Cardiac muscle cell (in vitro differentiated cells and primary cell): ENCODE data around the gene OVOL2. TPM values are rescaled to one million over a fixed set of nuclear protein-coding genes. Genes with fewer than 3 reads are reported as not detected.
A peak's percentile ranks its signal among the peaks of the same experiment; 100 is the strongest.

Experiments
- DNase-seq, 2 donors: peaks; one replicate each; pipeline versions ENCODE4 v3.0.0 to v3.0.0-alpha.2; 2010 to 2017; ENCODE audit warnings: low read depth in 1 of 2, low spot score in 1 of 2
- H3K27ac ChIP-seq: fragments of 200-600 bp; sonication (generic); 2 replicates; pipeline ENCODE4 v1.5.1; 2016
- H3K27me3 ChIP-seq: fragments of 200-600 bp; sonication (generic); 2 replicates; pipeline ENCODE4 v1.6.0; 2016; ENCODE audit warnings: control low read depth
- H3K36me3 ChIP-seq: fragments of 200-600 bp; sonication (generic); 2 replicates; pipeline ENCODE4 v1.5.1; 2016; ENCODE audit warnings: control low read depth
- H3K4me1 ChIP-seq: fragments of 200-600 bp; sonication (generic); 2 replicates; pipeline ENCODE4 v1.8.1; 2017; ENCODE audit warnings: low read depth, mild to moderate bottlenecking, mixed run types
- H3K4me3 ChIP-seq: fragments of 200-600 bp; sonication (generic); 2 replicates; pipeline ENCODE4 v1.5.1; 2016; ENCODE audit warnings: mild to moderate bottlenecking
- H3K9me3 ChIP-seq: fragments of 200-600 bp; sonication (generic); 2 replicates; pipeline ENCODE4 v1.5.1; 2017; ENCODE audit warnings: low read depth, mild to moderate bottlenecking, control low read depth
- polyA plus RNA-seq: library from polyadenylated mRNA; unstranded; fragments of >200 nt; fragmentation: Nextera tagmentation; extraction: Ambion mirVana; gene quantifications from 2 replicates; pipeline ENCODE4 v1.2.1, GENCODE V29; 2016
- total RNA-seq: library from RNA; depleted of rRNA; stranded (reverse); fragments of >200 nt; gene quantifications from 2 replicates; pipeline ENCODE4 v1.2.3, GENCODE V29; 2016
- TF ChIP-seq, protein P1 (sequence below): IDR thresholded peaks from 2 replicates; pipeline ENCODE4 v1.5.1; 2012; ENCODE audit warnings: low read depth, mild to moderate bottlenecking, low read length

The OVOL2 gene
- total and polyA plus RNA-seq, 2 experiments from 2014 or later = 0.24 TPM; not detected in 1

DNA sequence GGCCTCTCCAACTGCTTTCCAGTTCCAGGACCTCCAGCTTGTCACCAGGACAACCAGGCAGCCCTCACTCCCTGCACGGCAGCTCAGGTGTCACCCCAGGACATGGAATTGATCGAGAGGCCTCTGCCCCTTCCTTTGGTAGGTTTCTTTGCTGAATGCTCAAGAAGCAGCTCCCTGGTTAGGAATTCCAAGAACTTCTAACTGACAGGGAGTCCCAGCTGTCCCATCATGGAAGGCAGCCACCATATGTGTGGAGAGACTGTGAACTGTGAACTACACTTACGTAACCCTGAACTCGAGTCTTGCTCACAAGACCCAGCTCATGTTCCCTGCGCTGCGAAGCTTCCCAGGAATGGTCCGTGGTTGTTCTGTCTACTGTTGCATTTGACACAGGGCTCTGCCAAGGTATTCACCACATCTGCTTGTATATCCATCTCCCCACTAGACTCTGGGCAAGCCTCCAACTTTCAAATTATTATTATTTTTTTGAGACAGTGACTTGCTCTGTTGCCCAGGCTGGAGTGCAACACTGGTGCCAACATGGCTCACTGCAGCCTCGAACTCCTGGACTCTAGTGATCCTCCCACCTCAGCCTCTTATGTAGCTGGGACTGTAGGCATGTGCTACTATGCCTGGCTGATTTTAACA is 53.2 kb downstream of the OVOL2 start:
- DNase-seq = peak in 1 of 2 donors; percentile 56
- Histone ChIP-seq H3K4me1 (peaks cover 24% of the 10 kb centered on the region), H3K36me3 (no peaks in the 10 kb centered on the region), H3K9me3 (no peaks in the 10 kb centered on the region), H3K4me3 (no peak overlapping the region), H3K27ac (no peak overlapping the region), H3K27me3 (no peaks in the 10 kb centered on the region)
- TF ChIP-seq, protein P1, sequence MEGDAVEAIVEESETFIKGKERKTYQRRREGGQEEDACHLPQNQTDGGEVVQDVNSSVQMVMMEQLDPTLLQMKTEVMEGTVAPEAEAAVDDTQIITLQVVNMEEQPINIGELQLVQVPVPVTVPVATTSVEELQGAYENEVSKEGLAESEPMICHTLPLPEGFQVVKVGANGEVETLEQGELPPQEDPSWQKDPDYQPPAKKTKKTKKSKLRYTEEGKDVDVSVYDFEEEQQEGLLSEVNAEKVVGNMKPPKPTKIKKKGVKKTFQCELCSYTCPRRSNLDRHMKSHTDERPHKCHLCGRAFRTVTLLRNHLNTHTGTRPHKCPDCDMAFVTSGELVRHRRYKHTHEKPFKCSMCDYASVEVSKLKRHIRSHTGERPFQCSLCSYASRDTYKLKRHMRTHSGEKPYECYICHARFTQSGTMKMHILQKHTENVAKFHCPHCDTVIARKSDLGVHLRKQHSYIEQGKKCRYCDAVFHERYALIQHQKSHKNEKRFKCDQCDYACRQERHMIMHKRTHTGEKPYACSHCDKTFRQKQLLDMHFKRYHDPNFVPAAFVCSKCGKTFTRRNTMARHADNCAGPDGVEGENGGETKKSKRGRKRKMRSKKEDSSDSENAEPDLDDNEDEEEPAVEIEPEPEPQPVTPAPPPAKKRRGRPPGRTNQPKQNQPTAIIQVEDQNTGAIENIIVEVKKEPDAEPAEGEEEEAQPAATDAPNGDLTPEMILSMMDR = no peak

DNA sequence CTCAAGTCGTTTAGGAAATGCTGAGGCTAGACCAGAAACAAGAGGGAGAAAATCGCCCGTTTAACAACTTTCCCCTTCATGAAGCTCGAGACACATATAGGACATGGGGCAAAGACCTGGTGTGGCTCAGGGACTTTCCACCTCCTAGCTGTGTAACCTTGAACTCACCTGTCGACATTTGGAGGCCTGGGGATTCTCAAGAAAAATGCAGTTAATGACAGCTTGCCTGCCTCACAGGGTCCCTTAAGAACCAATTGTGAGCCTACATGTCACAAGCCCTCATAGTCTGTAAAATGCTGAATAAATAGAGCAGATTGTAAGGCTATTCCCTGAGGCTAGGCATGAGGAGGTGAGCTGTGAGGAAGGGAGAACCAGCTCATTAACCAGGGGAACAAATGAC is 53.8 kb downstream of the OVOL2 start:
- H3K4me1 ChIP-seq = peaks cover 24% of the 10 kb centered on the region
- no peaks in the 10 kb centered on the region for H3K27me3 ChIP-seq
- peak overlapping the region; percentile 6 for H3K27ac ChIP-seq
- no peaks in the 10 kb centered on the region for H3K36me3 ChIP-seq
- peak in 1 of 2 donors; percentile 37 for DNase-seq
- H3K4me3 ChIP-seq = no peak overlapping the region
- TF ChIP-seq, protein P1 = no peak
- no peaks in the 10 kb centered on the region for H3K9me3 ChIP-seq

DNA sequence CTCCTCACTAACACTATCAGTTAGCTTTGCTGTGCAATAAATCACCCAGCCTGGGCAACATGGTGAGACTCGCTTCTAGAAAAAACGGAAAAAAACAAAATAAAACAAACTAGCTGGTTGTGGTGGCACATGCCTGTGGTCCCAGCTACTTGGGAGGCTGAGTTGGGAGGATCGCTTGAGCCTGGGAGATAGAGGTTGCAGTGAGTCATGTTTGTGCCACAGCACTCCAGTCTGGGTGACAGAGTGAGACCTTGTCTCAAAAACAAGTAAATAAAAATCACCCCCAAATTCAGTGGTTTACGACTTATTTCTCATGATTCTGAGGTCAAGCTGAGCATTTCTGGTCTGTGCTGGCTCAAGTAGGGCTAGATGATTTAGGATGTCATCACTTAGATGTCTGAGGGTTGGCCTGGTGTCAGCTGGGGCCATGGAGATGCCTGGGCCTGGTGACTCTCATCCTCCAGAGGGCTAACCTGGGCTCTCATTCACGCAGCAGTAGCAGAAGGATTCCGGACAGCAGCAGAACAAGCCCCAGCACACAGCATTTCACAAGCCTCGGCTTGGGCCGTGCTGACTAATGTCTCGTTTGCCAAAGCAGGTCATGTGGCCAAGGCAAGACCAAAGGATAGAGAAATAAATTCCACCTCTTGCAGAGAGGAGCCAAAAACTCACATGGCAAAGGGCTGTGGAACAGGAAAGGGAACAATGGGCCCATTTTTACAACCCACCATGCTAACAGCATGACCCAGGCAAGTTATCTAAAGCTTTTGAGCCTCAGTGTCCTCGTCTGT is 56.4 kb downstream of the OVOL2 start:
- H3K27ac ChIP-seq = no peak overlapping the region
- H3K4me1 ChIP-seq = peaks cover 20% of the 10 kb centered on the region
- H3K9me3 ChIP-seq = no peaks in the 10 kb centered on the region
- TF ChIP-seq, protein P1 = peak; percentile 7
- no peaks in the 10 kb centered on the region for H3K36me3 ChIP-seq
- DNase-seq = peak in 1 of 2 donors; percentile 95
- no peak overlapping the region for H3K4me3 ChIP-seq
- H3K27me3 ChIP-seq = no peaks in the 10 kb centered on the region

DNA sequence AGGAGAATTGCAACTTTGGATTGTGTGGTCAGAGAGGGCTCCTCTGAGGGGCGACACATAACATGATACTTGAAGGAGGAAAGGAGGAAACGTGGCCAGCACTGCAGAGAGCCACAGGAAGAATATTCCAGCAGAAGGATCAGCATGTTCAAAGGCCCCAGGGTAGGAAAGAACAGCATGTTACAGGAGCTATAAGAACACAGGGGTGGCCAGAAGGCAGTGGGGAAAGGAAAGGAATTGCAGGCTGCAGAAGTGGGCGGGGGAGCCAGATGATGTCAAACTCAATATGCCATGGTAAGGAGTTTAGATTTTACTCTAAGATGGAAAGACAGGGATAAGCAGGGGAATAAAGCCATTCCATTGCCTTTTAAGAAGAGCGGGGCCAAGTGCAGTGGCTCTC is 58.1 kb downstream of the OVOL2 start:
- H3K4me1 ChIP-seq = peaks cover 9% of the 10 kb centered on the region
- H3K4me3 ChIP-seq = no peak overlapping the region
- no peaks in the 10 kb centered on the region for H3K27me3 ChIP-seq
- no peak for DNase-seq
- no peak overlapping the region for H3K27ac ChIP-seq
- TF ChIP-seq, protein P1 = no peak
- H3K9me3 ChIP-seq = no peaks in the 10 kb centered on the region
- no peaks in the 10 kb centered on the region for H3K36me3 ChIP-seq

DNA sequence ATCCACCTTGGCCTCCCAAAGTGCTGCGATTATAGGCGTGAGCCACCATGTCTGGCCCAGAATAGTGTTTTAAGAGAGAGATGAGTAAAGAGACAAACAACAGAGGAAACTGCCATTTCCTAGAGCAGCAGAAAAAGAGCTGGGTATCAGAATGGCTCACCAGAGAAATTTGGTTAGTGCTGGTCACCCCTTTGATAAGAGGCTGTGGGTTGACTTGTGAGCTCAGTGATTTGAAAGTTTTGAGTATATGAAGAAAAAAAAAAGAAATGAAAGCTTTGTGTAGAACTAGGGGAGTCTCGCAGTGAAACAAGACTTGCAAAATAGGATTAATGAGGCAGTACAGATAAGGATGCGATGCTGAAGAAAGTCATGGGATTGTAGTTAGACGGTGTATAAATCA is 59.3 kb downstream of the OVOL2 start:
- no peak for DNase-seq
- Histone ChIP-seq H3K27ac (no peak overlapping the region), H3K9me3 (no peaks in the 10 kb centered on the region), H3K27me3 (no peaks in the 10 kb centered on the region), H3K4me3 (no peak overlapping the region), H3K4me1 (no peaks in the 10 kb centered on the region), H3K36me3 (no peaks in the 10 kb centered on the region)
- TF ChIP-seq, protein P1 = no peak
